ENCODE data around the gene ZBTB46.

ZBTB46 gene

DNA sequence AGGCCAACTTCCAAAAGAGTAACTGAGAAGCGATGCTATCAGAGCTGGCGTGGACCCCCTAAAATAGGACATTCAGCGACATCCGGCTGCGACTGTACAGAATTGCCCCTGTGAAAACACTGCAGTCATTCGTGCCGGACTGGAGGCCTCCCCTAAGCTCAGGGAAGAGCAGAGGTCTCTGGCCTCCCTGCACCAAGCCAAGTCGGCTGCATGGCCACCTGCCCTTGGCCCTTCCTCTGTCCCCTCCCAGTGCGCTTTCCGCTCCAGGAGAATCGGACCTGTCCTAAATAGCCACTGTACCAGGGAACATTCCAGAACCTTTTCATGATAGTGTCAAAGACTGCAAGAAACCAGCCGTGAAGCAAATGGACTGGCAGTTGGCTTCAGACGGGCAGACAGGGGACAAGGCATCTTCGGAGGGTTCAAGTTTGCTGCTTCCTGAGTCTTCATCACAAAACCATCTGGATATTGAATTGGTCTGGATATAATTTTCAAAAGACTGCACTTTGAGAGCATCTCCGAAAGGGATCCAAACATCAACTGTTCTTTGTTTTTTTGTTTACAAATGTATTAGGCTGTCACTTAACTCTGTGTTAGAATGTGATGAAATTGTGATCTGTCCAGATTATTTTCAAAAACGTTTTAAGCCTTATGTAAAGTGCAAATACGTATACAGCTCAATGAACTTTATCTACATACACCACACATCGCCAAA, 75.0 kb downstream of the ZBTB46 start:
- no peak for DNase-seq (ENCODE audit: low read depth)
- no peak overlapping the region for H3K4me3 ChIP-seq (ENCODE audit: low read depth, low read length)
- TF ChIP-seq CTCF (IDR thresholded peaks at IDR 0.05; ENCODE audit: low read depth, low read length, missing control alignments): no peak

DNA sequence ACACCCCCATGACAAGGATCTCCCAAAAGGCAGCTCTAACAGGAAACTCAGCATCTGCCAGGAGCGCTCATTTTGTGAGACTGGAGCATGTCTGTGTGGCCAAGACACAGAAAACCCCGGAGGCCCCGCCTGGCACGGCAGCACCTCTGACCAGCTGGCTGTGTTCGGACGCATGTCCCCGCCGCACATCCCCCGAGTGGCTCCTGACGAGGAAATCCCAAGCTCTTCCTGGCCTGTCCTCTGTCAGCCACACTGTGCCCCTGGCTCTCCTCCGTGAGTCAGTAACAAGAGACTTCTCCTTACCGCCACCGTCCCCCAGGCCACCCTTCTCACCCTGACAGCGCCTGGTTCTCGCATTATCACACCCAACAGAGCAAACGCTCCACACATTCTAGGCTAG, 77.1 kb downstream of the ZBTB46 start:
- TF ChIP-seq CTCF (IDR thresholded peaks at IDR 0.05; ENCODE audit: low read depth, low read length, missing control alignments): no peak
- DNase-seq (ENCODE audit: low read depth): no peak
- H3K4me3 ChIP-seq (ENCODE audit: low read depth, low read length): no peak overlapping the region

DNA sequence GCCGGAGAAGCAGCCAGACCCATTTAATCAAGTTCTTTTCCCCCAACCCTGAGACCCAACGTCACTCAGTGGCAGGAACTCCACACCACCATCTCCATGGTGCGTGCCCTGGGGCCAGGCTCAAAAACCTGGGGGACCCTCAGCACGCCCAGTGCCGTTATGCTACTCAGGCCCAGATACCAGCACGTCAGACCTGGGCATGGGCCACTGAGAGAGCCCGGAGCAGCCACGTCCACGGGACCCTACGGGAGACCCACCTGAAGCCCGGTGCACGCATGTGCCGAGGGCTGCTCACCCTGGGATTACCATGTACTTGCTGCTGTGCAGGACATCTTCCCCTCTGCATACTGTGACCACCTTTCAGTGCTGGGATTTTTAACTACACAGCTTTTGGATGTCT, 77.7 kb downstream of the ZBTB46 start:
- no peak for TF ChIP-seq CTCF (IDR thresholded peaks at IDR 0.05; ENCODE audit: low read depth, low read length, missing control alignments)
- H3K4me3 ChIP-seq (ENCODE audit: low read depth, low read length): no peak overlapping the region
- no peak for DNase-seq (ENCODE audit: low read depth)

DNA sequence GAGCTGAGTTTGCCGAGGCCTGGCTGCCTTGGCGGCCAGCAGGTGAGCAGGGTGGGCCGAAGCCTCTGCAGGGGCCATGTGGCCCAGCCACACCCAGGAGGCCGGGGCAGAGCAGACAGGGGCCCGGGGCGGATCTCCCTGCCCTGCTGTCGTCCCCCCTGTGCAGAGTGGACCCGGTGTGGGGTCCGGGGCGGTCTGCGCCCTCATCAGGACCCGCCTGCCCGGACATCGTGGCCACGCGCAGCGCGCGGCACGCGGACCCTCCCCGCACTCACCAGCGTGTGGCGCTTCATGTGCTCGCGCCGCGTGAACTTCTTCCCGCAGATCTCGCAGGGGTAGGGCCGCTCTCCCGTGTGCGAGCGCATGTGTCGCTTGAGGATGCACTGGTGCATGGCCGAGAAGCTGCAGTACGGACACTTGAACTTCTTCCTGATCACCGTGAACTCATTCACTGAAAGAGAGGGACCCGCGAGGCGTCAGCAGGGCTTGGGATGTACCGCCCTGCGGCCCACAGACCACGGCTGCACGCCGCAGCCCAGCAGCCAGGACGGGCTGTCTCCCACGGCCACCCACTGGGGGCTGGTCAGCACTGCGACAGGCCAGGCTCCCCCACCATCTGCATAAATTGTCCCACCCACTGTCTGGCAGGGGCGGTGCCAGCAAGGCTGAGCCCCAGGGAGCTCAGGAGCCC, 78.5 kb downstream of the ZBTB46 start:
- no peak for DNase-seq (ENCODE audit: low read depth)
- no peak overlapping the region for H3K4me3 ChIP-seq (ENCODE audit: low read depth, low read length)
- no peak for TF ChIP-seq CTCF (IDR thresholded peaks at IDR 0.05; ENCODE audit: low read depth, low read length, missing control alignments)

GRCh38 chr20:63751471-63752271, 79.4 kb downstream of the ZBTB46 start:
- DNase-seq (ENCODE audit: low read depth): no peak
- H3K4me3 ChIP-seq (ENCODE audit: low read depth, low read length): no peak overlapping the region
- no peak for TF ChIP-seq CTCF (IDR thresholded peaks at IDR 0.05; ENCODE audit: low read depth, low read length, missing control alignments)

- no peak overlapping the region for H3K4me3 ChIP-seq (ENCODE audit: low read depth, low read length)
- TF ChIP-seq CTCF (IDR thresholded peaks at IDR 0.05; ENCODE audit: low read depth, low read length, missing control alignments): no peak
- DNase-seq (ENCODE audit: low read depth): no peak
These were observed 80.1 kb downstream of the ZBTB46 start for GRCh38 chr20:63750807-63751470.

Data from GM12864 (cell line).